Duodenal mucosa (tissue), 2 donors: ENCODE data around the gene SAC3D1.

Experiments used
- H3K27ac ChIP-seq: one replicate; pipeline ENCODE4 v1.7.0; 2013; ENCODE audit warnings: low read depth, low read length
- H3K27me3 ChIP-seq, 2 donors: one replicate each; pipeline ENCODE4 v1.7.0; 2013; ENCODE audit warnings: low read length in 2 of 2, control low read depth in 1 of 2; ENCODE audit not compliant: insufficient read depth in 2 of 2, control insufficient read depth in 1 of 2
- H3K36me3 ChIP-seq, 2 donors: one replicate each; pipeline ENCODE4 v1.7.0; 2013; ENCODE audit warnings: low read length in 2 of 2, control low read depth in 1 of 2; ENCODE audit not compliant: insufficient read depth in 2 of 2, control insufficient read depth in 1 of 2
- H3K4me1 ChIP-seq, 2 donors: one replicate each; pipeline ENCODE4 v1.7.0; 2013; ENCODE audit warnings: low read length in 2 of 2, control low read depth in 1 of 2; ENCODE audit not compliant: insufficient read depth in 2 of 2, control insufficient read depth in 1 of 2
- H3K4me3 ChIP-seq, 2 donors: one replicate each; pipeline ENCODE4 v1.7.0; 2013; ENCODE audit warnings: low read length in 2 of 2, low read depth in 1 of 2
- H3K9ac ChIP-seq, 2 donors: one replicate each; pipeline ENCODE4 v1.7.0; 2013; ENCODE audit warnings: low read length in 2 of 2, low read depth in 1 of 2
- H3K9me3 ChIP-seq, 2 donors: one replicate each; pipeline ENCODE4 v1.7.0; 2013; ENCODE audit warnings: low read length in 2 of 2, control low read depth in 1 of 2; ENCODE audit not compliant: control insufficient read depth in 1 of 2

The SAC3D1 gene

DNA sequence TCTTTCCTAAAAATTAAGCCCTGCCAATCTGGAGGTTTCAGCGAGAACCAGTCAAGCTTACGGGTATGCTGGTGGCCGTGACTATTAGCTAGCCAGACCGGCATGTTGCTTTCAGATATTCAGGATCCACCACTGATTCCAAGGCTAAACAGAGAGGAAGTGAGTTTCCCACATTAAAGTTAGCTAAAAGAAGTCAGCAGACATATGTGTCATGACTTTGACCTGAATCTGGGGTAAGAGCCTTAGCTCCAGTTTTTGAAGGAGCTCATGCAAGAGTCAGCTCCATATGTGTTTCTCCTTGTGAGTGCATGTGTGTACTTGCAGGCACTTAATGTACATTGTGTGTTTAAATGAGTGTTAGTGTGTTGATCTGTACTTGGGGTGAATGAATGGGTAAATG, 44.4 kb downstream of the SAC3D1 start:
- Histone ChIP-seq H3K27me3 (no peaks in the 10 kb centered on the region), H3K4me1 (peaks cover 22 to 25% of the 10 kb centered on the region in 2 donors), H3K4me3 (no peak overlapping the region), H3K9ac (peak overlapping the region in 1 of 2 donors; percentile 96), H3K36me3 (peaks cover 22 to 46% of the 10 kb centered on the region in 2 donors), H3K9me3 (no peaks in the 10 kb centered on the region), H3K27ac (no peak overlapping the region)

DNA sequence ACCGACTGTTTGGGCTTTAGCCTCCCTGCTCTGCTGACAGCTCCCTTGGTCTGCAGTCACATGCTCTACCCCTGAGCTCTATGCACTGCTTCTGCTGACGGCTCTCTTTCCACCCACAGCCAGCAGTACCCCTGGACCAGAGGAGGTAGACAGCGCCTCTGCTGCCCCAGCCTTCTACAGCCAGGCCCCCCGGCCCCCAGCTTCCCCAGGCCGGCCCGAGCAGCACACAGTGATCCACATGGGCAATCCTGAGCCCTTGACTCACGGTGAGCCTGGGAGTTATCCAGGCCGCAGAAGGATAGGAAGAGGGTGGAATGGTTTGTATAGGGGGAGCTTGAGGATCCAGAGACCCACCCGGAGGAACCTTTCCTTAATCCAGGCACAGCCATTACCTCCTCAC, 45.8 kb downstream of the SAC3D1 start:
- peaks cover 22 to 46% of the 10 kb centered on the region in 2 donors for H3K36me3 ChIP-seq
- H3K27me3 ChIP-seq, result no peaks in the 10 kb centered on the region
- no peak overlapping the region for H3K4me3 ChIP-seq
- no peak overlapping the region for H3K27ac ChIP-seq
- H3K9me3 ChIP-seq, result no peaks in the 10 kb centered on the region
- H3K9ac ChIP-seq, result no peak overlapping the region
- peaks cover 22 to 25% of the 10 kb centered on the region in 2 donors for H3K4me1 ChIP-seq

DNA sequence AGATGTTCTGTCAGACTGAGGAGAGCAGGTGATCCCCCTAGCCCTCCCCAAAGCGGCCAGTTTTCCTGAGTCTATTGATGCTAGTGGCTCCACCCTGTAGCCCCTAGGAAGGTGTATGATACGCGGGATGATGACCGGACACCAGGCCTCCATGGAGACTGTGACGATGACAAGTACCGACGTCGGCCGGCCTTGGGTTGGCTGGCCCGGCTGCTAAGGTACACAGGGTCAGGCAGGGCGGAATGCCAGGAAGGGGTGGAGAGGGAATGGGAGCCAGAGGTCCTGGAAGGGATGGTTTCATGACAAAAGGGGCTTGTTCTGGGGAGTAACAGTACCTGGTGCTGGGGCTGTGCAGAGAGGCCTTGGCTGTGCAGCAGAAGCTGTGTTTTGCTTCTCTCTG, 46.2 kb downstream of the SAC3D1 start:
- H3K36me3 ChIP-seq, result peaks cover 22 to 46% of the 10 kb centered on the region in 2 donors
- no peaks in the 10 kb centered on the region for H3K27me3 ChIP-seq
- H3K4me1 ChIP-seq, result peaks cover 22 to 25% of the 10 kb centered on the region in 2 donors
- no peak overlapping the region for H3K27ac ChIP-seq
- H3K4me3 ChIP-seq, result no peak overlapping the region
- no peak overlapping the region for H3K9ac ChIP-seq
- no peaks in the 10 kb centered on the region for H3K9me3 ChIP-seq

DNA sequence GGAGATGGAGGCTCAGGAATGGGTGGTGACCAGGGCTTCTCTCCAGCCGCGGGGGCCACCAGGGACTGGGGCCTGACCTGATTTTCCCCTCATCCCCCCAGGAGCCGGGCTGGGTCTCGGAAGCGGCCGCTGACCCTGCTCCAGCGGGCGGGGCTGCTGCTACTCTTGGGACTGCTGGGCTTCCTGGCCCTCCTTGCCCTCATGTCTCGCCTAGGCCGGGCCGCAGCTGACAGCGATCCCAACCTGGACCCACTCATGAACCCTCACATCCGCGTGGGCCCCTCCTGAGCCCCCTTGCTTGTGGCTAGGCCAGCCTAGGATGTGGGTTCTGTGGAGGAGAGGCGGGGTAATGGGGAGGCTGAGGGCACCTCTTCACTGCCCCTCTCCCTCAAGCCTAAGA, 46.8 kb downstream of the SAC3D1 start:
- H3K9ac ChIP-seq, result no peak overlapping the region
- peaks cover 21% of the 10 kb centered on the region in 2 donors for H3K4me1 ChIP-seq
- H3K9me3 ChIP-seq, result no peaks in the 10 kb centered on the region
- no peaks in the 10 kb centered on the region for H3K27me3 ChIP-seq
- peaks cover 22 to 46% of the 10 kb centered on the region in 2 donors for H3K36me3 ChIP-seq
- H3K4me3 ChIP-seq, result no peak overlapping the region
- no peak overlapping the region for H3K27ac ChIP-seq

DNA sequence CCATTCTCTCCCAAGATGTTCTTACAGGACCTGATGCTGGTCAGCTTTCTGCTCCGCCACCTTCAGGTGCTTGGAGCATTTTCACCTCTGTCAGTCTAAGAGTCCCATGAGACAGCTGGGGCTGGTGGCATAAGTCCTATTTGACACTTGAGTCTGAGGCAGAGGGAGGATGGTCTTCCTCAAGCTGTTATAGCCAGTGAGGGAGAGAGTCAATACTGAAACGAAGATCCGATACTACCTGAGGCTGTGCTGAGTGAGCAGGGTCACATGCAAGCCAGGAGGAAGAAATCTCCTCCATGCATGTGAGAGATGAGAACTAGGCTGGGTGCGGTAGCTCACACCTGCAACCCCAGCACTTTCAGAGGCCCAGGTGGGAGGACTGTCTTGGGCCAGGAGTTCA, 48.6 kb downstream of the SAC3D1 start:
- Histone ChIP-seq H3K9ac (no peak overlapping the region), H3K9me3 (no peaks in the 10 kb centered on the region), H3K36me3 (peaks cover 22 to 46% of the 10 kb centered on the region in 2 donors), H3K27ac (no peak overlapping the region), H3K4me3 (no peak overlapping the region), H3K4me1 (peaks cover 10 to 12% of the 10 kb centered on the region in 2 donors), H3K27me3 (no peaks in the 10 kb centered on the region)

DNA sequence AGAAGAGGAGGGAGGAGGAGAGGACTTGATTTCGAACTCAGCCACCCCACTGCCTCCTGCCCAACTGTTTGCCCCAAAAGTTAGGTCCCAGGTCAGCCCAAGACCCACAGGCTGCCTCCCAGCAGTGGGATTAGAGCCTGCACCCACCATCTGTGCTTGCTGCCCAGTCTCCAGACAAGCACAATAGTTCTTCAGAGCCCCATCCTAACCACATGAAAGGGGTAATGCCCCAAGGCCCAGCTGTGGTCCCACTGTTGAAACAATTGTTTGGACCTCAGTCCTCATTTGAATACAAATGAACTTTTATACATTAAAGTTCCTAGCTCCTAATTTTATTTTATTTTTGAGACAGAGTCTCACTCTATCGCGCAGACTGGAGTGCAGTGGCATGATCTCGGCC, 49.6 kb downstream of the SAC3D1 start:
- H3K4me3 ChIP-seq, result no peak overlapping the region
- H3K27ac ChIP-seq, result no peak overlapping the region
- H3K4me1 ChIP-seq, result peaks cover under 1 to 3% of the 10 kb centered on the region in 2 donors
- H3K9ac ChIP-seq, result no peak overlapping the region
- no peaks in the 10 kb centered on the region for H3K9me3 ChIP-seq
- no peaks in the 10 kb centered on the region for H3K27me3 ChIP-seq
- peaks cover 18 to 43% of the 10 kb centered on the region in 2 donors for H3K36me3 ChIP-seq
